HCT116 (cell line): ENCODE measurements around the gene CLDN3. TPM values are rescaled to one million over a fixed set of nuclear protein-coding genes. Genes with fewer than 3 reads are reported as not detected.
A peak's percentile ranks its signal among the peaks of the same experiment; 100 is the strongest.

Experiments used
- ATAC-seq: fragments of 200-7000 bp; cut with Tn5 transposase; 2 replicates; pipeline ENCODE4 v1.9.1; 2020; ENCODE audit warnings: mild to moderate bottlenecking, moderate library complexity
- BruUV-seq: library from RNA; stranded (reverse); fragments of 400-500 nt; replicated peaks from 2 replicates; lab custom pipeline; 2021; lab: Mats Ljungman, UMichigan
- CTCF ChIA-PET: fragments of 300-600 bp; sonication (Branson Sonifier 250); formaldehyde crosslinking; loops from one replicate; lab custom pipeline; 2021; ENCODE audit warnings: antibody characterized with exemption; lab: Charles Lee
- POLR2A ChIA-PET: fragments of 300-600, 350-600 bp; sonication (Branson Sonifier 250); formaldehyde crosslinking; loops from one replicate; lab custom pipeline; 2021; ENCODE audit warnings: antibody characterized with exemption; lab: Charles Lee
- RAD21 ChIA-PET, 2 experiments: fragments of 300-600 bp; sonication (Branson Sonifier 250); formaldehyde crosslinking; loops; one replicate each; lab custom pipeline; 2023; ENCODE audit warnings: low total read pairs in 2 of 2; ENCODE audit not compliant: uncharacterized antibody in 2 of 2, unreplicated experiment in 2 of 2, low non-redundant PET in 1 of 2; lab: Charles Lee
- DNase-seq: peaks from one replicate; pipeline ENCODE4 v3.0.0-alpha.2; 2010; ENCODE audit warnings: low read depth, low spot score
- H2AFZ ChIP-seq: fragments of 200-600 bp; shearing (Covaris generic), sonication (generic); 2 replicates; pipeline ENCODE4 v1.6.1; 2017; ENCODE audit warnings: low read depth, mixed run types, mixed read lengths, antibody characterized with exemption, low read length; ENCODE audit not compliant: poor library complexity, severe bottlenecking
- H3K27ac ChIP-seq: 2 replicates; pipeline ENCODE4 v1.5.1; 2012; ENCODE audit warnings: low read depth, low read length
- H3K27me3 ChIP-seq: fragments of 200-600 bp; sonication (generic); 2 replicates; pipeline ENCODE4 v1.6.1; 2016; ENCODE audit warnings: mixed run types, low read length, mixed read lengths; ENCODE audit not compliant: insufficient read depth
- H3K36me3 ChIP-seq, 2 experiments: fragments of 200-500 bp in 1 of 2; fragments of 200-600 bp in 1 of 2; sonication (Bioruptor generic) in 1 of 2; sonication (generic) in 1 of 2; 2 replicates each; pipeline versions ENCODE4 v1.5.1 to v1.6.1; 2014 to 2016; ENCODE audit warnings: low read length in 2 of 2, inconsistent platforms in 1 of 2, mixed read lengths in 1 of 2, mixed run types in 1 of 2; ENCODE audit not compliant: insufficient read depth in 2 of 2, control insufficient read depth in 1 of 2
- H3K4me1 ChIP-seq, 2 experiments: fragments of 200-600 bp in 1 of 2; sonication (generic) in 1 of 2; 2 replicates each; pipeline versions ENCODE4 v1.5.1 to v1.6.1; 2012 to 2017; ENCODE audit warnings: low read length in 2 of 2, inconsistent platforms in 1 of 2, mild to moderate bottlenecking in 1 of 2, mixed read lengths in 1 of 2, mixed run types in 1 of 2, moderate library complexity in 1 of 2; ENCODE audit not compliant: insufficient read depth in 2 of 2, control insufficient read depth in 1 of 2
- H3K4me2 ChIP-seq: fragments of 200-600 bp; sonication (generic); 2 replicates; pipeline ENCODE4 v1.6.1; 2017; ENCODE audit warnings: mixed run types, low read length, mixed read lengths
- H3K4me3 ChIP-seq, 2 experiments: fragments of 200-600 bp in 1 of 2; sonication (generic) in 1 of 2; replicated peaks in 1 of 2; 2 replicates each; pipeline ENCODE4 v1.5.1; 2011 to 2016; ENCODE audit warnings: low read length in 2 of 2, control low read depth in 1 of 2, low read depth in 1 of 2, mild to moderate bottlenecking in 1 of 2, mixed read lengths in 1 of 2, mixed run types in 1 of 2
- H3K79me2 ChIP-seq: fragments of 200-600 bp; sonication (generic); 2 replicates; pipeline ENCODE4 v1.6.1; 2017; ENCODE audit warnings: mild to moderate bottlenecking, mixed run types, low read length, moderate library complexity, mixed read lengths; ENCODE audit not compliant: insufficient read depth
- H3K9ac ChIP-seq: fragments of 200-600 bp; sonication (generic); 2 replicates; pipeline ENCODE4 v1.6.1; 2016; ENCODE audit warnings: low read length, mixed read lengths
- H3K9me2 ChIP-seq: fragments of 200-600 bp; sonication (generic), shearing (Covaris generic); 2 replicates; pipeline ENCODE4 v1.6.1; 2017; ENCODE audit warnings: mixed run types, mild to moderate bottlenecking, moderate library complexity; ENCODE audit not compliant: insufficient read depth
- H3K9me3 ChIP-seq, 2 experiments: fragments of 200-500 bp in 1 of 2; fragments of 200-600 bp in 1 of 2; sonication (Bioruptor generic) in 1 of 2; sonication (generic) in 1 of 2; 2 replicates each; pipeline ENCODE4 v1.6.1; 2014 to 2017; ENCODE audit warnings: low read length in 2 of 2, mixed read lengths in 2 of 2, inconsistent platforms in 1 of 2, low read depth in 1 of 2, mild to moderate bottlenecking in 1 of 2, mixed run types in 1 of 2, moderate library complexity in 1 of 2; ENCODE audit not compliant: control insufficient read depth in 1 of 2, insufficient read depth in 1 of 2
- H4K20me1 ChIP-seq: fragments of 200-600 bp; sonication (generic), shearing (Covaris generic); 2 replicates; pipeline ENCODE4 v1.6.1; 2017; ENCODE audit warnings: mixed run types, mild to moderate bottlenecking, moderate library complexity; ENCODE audit not compliant: insufficient read depth
- ATF3 ChIP-seq: IDR thresholded peaks from 2 replicates; pipeline ENCODE4 v1.6.1; 2012
- CEBPB ChIP-seq: IDR thresholded peaks from 2 replicates; pipeline ENCODE4 v1.6.1; 2012; ENCODE audit warnings: low read depth
- EZH2 ChIP-seq: fragments of 200-600 bp; sonication (generic); IDR thresholded peaks from 2 replicates; pipeline ENCODE4 v1.6.1; 2017; ENCODE audit warnings: antibody characterized with exemption, mixed run types
- EZH2phosphoT487 ChIP-seq: fragments of 200-600 bp; IDR thresholded peaks from 2 replicates; pipeline ENCODE4 v1.6.1; 2018; ENCODE audit warnings: antibody characterized with exemption, borderline replicate concordance
- FOSL1 ChIP-seq: IDR thresholded peaks from 2 replicates; pipeline ENCODE4 v1.6.1; 2012; ENCODE audit warnings: low read depth
- POLR2AphosphoS5 ChIP-seq: IDR thresholded peaks from 2 replicates; pipeline ENCODE4 v1.6.1; 2011; ENCODE audit warnings: mild to moderate bottlenecking, low read depth, low read length, moderate library complexity
- SRF ChIP-seq: IDR thresholded peaks from 2 replicates; pipeline ENCODE4 v1.6.1; 2012; ENCODE audit warnings: low read depth
- ZFX ChIP-seq: fragments of 450-650 bp; IDR thresholded peaks from 2 replicates; pipeline ENCODE4 v1.6.1; 2017
- intact Hi-C: fragments of 100-400 bp; cut with micrococcal nuclease; formaldehyde crosslinking; loops from 2 replicates; pipeline ENCODE4 v1.10.0; 2022
- total RNA-seq: library from RNA; stranded (reverse); gene quantifications from one replicate; pipeline ENCODE4 v1.2.1, GENCODE V29; 2021; ENCODE audit not compliant: unreplicated experiment

CLDN3 gene
- total RNA-seq, 1 experiment from 2014 or later: 19.2 TPM

DNA sequence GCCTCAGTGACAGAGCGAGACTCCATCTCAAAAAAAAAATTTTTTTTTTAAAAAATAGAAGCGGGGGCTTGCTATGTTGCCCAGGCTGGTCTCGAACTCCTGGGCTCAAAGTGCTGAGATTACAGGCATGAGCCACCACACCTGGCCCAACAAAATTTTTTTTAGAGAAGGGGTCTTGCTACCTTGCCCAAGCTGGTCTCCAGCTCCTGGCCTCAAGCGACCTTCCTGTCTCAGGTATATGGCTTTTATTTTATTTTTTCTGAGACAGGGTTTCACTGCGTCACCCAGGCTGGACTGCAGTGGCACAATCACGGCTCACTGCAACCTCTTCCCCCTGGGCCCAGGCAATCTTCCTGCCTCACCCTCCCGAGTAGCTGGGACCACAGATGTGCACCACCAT lies 29.9 kb downstream of the CLDN3 start:
- POLR2A ChIA-PET: interaction anchor here (0.7 to 5.8 kb wide), 10 partner anchors 30 to 239 kb away, joined by 3 to 43 read pairs (median 6); partner anchors contain the start of genes CLDN3, CLDN4 and METTL27
- H3K9ac ChIP-seq: peak overlapping the region; percentile 95
- no peaks in the 10 kb centered on the region for H3K9me2 ChIP-seq
- DNase-seq: no peak
- no peak overlapping the region; a peak in 1 of 4 replicates for H3K4me3 ChIP-seq
- H3K4me1 ChIP-seq: peaks cover 53 to 85% of the 10 kb centered on the region in 2 experiments
- TF ChIP-seq CEBPB (no peak), POLR2AphosphoS5 (0 out of 2 replicates have a peak, but pooled peaks have one; percentile 17)
- TF ChIP-seq, all 23 proteins: peak for 1
- Histone ChIP-seq H3K27me3 (no peaks in the 10 kb centered on the region), H3K27ac (peak overlapping the region; percentile 94), H3K4me2 (peak overlapping the region; percentile 95), H4K20me1 (peaks cover 8% of the 10 kb centered on the region; the same call in 1 of the 2 replicates), H3K79me2 (peaks cover 32% of the 10 kb centered on the region), H2AFZ (no peak overlapping the region), H3K9me3 (no peaks in the 10 kb centered on the region), H3K36me3 (peaks cover 7 to 22% of the 10 kb centered on the region in 2 experiments; a peak in 1 of 4 replicates)
- BruUV-seq: no TSS peak
- ChIA-PET CTCF (interaction anchor here (0.8 to 1.3 kb wide), 5 partner anchors 15 to 134 kb away, joined by 3 to 4 read pairs (median 3); no protein-coding TSS in a partner anchor), RAD21 (interaction anchor here in 1 of 2 experiments (1.0 kb wide), 1 partner anchor 102 kb away, joined by 3 read pairs; no protein-coding TSS in a partner anchor)
- intact Hi-C loops: loop anchor here (2.0 to 5.0 kb wide), 2 partner anchors 67 to 93 kb away; no protein-coding TSS in a partner anchor
- no peak for ATAC-seq

DNA sequence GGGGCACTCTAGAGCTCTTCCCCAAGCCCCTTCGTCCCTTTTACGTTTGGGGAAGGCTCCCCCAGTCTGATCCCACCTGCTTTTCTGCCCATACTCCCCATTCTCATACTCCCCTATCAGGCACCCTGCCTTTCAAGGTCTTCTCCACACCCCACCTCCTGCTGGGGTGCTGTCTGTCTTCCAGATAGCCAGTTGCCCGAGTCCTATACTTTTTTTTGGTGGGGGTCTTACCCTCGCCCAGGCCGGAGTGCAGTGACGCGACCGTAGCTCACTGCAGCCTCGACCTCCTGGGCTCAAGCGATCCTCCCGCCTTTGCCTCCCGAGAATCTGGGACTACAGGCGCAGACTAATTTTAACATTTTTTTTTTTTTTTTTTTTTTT lies 30.7 kb downstream of the CLDN3 start:
- Histone ChIP-seq H3K9me2 (no peaks in the 10 kb centered on the region), H2AFZ (no peak overlapping the region), H3K27me3 (no peaks in the 10 kb centered on the region), H4K20me1 (peaks cover 8% of the 10 kb centered on the region; the same call in 1 of the 2 replicates), H3K79me2 (peaks cover 32% of the 10 kb centered on the region), H3K27ac (peak overlapping the region; percentile 94), H3K4me1 (peaks cover 57 to 89% of the 10 kb centered on the region in 2 experiments), H3K4me3 (peak overlapping the region; percentile 81 to 91), H3K9ac (peak overlapping the region; percentile 95), H3K36me3 (peaks cover 7 to 22% of the 10 kb centered on the region in 2 experiments; a peak in 1 of 4 replicates), H3K9me3 (no peaks in the 10 kb centered on the region), H3K4me2 (peak overlapping the region; percentile 95)
- intact Hi-C loops: loop anchor here (10.0 kb wide), 1 partner anchor 415 kb away; the partner anchor contains the start of genes FKBP6 and TRIM50
- ATAC-seq (no peak), DNase-seq (no peak)
- BruUV-seq: TSS peak; percentile 83
- CTCF ChIA-PET: interaction anchor here (1.3 to 1.9 kb wide), 3 partner anchors 110 to 132 kb away, joined by 3 to 5 read pairs (median 3); no protein-coding TSS in a partner anchor
- RAD21 ChIA-PET: no interaction called here
- POLR2A ChIA-PET: interaction anchor here (0.5 to 5.8 kb wide), 12 partner anchors 23 to 240 kb away, joined by 3 to 43 read pairs (median 6); partner anchors contain the start of genes CLDN4 and METTL27
- no peak for TF ChIP-seq ATF3
- no peak for TF ChIP-seq FOSL1
- no peak for TF ChIP-seq SRF
- no peak for TF ChIP-seq EZH2phosphoT487
- TF ChIP-seq EZH2: no peak
- TF ChIP-seq ZFX: no peak
